Spleen (tissue), 11 donors: Measurements from ENCODE around the gene OCLN. TPM values are rescaled to one million over a fixed set of nuclear protein-coding genes. Genes with fewer than 3 reads are reported as not detected.
"Not testable (repeated sequence)": the region's sequence is repeated elsewhere in the genome, so short reads cannot be mapped to it uniquely, and the experiment has no call there.

Experiments
- DNase-seq: peaks from one replicate; pipeline ENCODE4 v3.0.0-alpha.2; 2020
- H3K27ac ChIP-seq, 8 donors: fragments of 200-600 bp; sonication (generic) in 7 of 8; 1 replicate in 4 of 8; 2 replicates in 4 of 8; pipeline versions ENCODE4 v1.5.0 to v1.8.0; 2016 to 2021; ENCODE audit warnings: inconsistent platforms in 4 of 8, mild to moderate bottlenecking in 4 of 8, moderate library complexity in 1 of 8
- H3K27me3 ChIP-seq, 7 donors: fragments of 200-600 bp; sonication (generic) in 6 of 7; replicated peaks in 1 of 7; 1 replicate in 4 of 7; 2 replicates in 3 of 7; pipeline versions ENCODE4 v1.5.0 to v1.8.0; 2016 to 2021; ENCODE audit warnings: inconsistent platforms in 3 of 7, mild to moderate bottlenecking in 1 of 7
- H3K36me3 ChIP-seq, 6 donors: fragments of 200-600 bp; sonication (generic) in 5 of 6; 1 replicate in 4 of 6; 2 replicates in 2 of 6; pipeline versions ENCODE4 v1.5.0 to v1.8.0; 2016 to 2021; ENCODE audit warnings: inconsistent platforms in 2 of 6
- H3K4me1 ChIP-seq, 6 donors: fragments of 200-600 bp; sonication (generic) in 5 of 6; 1 replicate in 3 of 6; 2 replicates in 3 of 6; pipeline versions ENCODE4 v1.5.0 to v1.8.0; 2016 to 2021; ENCODE audit warnings: inconsistent platforms in 3 of 6
- H3K4me3 ChIP-seq, 8 donors: fragments of 200-600 bp; sonication (generic) in 7 of 8; 1 replicate in 4 of 8; 2 replicates in 4 of 8; pipeline versions ENCODE4 v1.5.0 to v1.8.0; 2016 to 2021; ENCODE audit warnings: inconsistent platforms in 4 of 8, mild to moderate bottlenecking in 4 of 8, moderate library complexity in 2 of 8
- H3K9me3 ChIP-seq, 8 donors: fragments of 200-600 bp; sonication (generic) in 7 of 8; 1 replicate in 4 of 8; 2 replicates in 4 of 8; pipeline versions ENCODE4 v1.5.0 to v1.8.0; 2016 to 2021; ENCODE audit warnings: inconsistent platforms in 4 of 8
- CTCF ChIP-seq, 11 experiments: fragments of 200-600 bp in 7 of 11; fragments of 450-650 bp in 4 of 11; sonication (generic) in 4 of 11; IDR thresholded peaks in 8 of 11; conservative IDR thresholded peaks in 3 of 11; 1 replicate in 7 of 11; 2 replicates in 4 of 11; pipeline versions ENCODE4 v1.4.0 to v1.8.0; 2016 to 2021; ENCODE audit warnings: antibody characterized with exemption in 11 of 11, inconsistent platforms in 4 of 11, mild to moderate bottlenecking in 1 of 11
- POLR2A ChIP-seq, 3 donors: fragments of 450-650 bp; IDR thresholded peaks; one replicate each; pipeline ENCODE4 v1.5.1; 2017; ENCODE audit warnings: antibody characterized with exemption in 3 of 3, mild to moderate bottlenecking in 1 of 3
- POLR2AphosphoS5 ChIP-seq, 3 donors: sonication (generic); formaldehyde crosslinking; IDR thresholded peaks; one replicate each; pipeline ENCODE4 v1.5.1; 2017; ENCODE audit warnings: antibody characterized with exemption in 3 of 3
- WGBS, 5 donors: extraction: QIAGEN DNeasy Blood & Tissue Kit in 3 of 5; methylation state at CpG; one replicate each; pipeline versions ENCODE4 v1.1.5 to v1.1.7; 2013 to 2018; 5-methylcytosine and 5-hydroxymethylcytosine counted together
- intact Hi-C: fragments of 100-400 bp; cut with DNase I; formaldehyde crosslinking; loops from one replicate; pipeline ENCODE4 v1.15.0; 2023; ENCODE audit warnings: low total_unique reads
- polyA plus RNA-seq, 3 donors: library from polyadenylated mRNA; stranded (reverse); fragments of 200-250 nt; gene quantifications; one replicate each; pipeline ENCODE4 v1.2.1, GENCODE V29; 2013
- total RNA-seq, 7 donors: library from RNA; depleted of rRNA in 3 of 7; stranded (reverse); fragments of >200 nt in 3 of 7; fragmentation: NEBNext Ultra II Directional in 4 of 7; extraction: Animal tissue kit (Norgen Biotek cat#: 25700) in 4 of 7; gene quantifications; one replicate each; pipeline versions ENCODE4 v1.1.0 to v1.2.1, GENCODE V29; 2016 to 2021
- donor health status: healthy with polysubstance abuse.
- donor health status: DM: no; HTN: no; CAD: no; lungs with moderate emphysema.
- donor health status: DM: no; HTN: no; CAD: no.
- donor health status: Bipolar disorder and iron deficiency.
- donor health status: healthy.
- donor health status: DM: no; HTN: no; CAD: no.
- donor health status: DM: yes; HTN: yes; CAD: no.

OCLN gene
- total and polyA plus RNA-seq, 10 donors: 0.60 to 10.6 (median 3.0) TPM

GRCh38 chr5:69510694-69511093 lies 18.1 kb downstream of the OCLN start:
- no peaks in the 10 kb centered on the region for H3K36me3 ChIP-seq
- no peak overlapping the region for H3K4me3 ChIP-seq
- no peaks in the 10 kb centered on the region for H3K4me1 ChIP-seq
- no peaks in the 10 kb centered on the region for H3K9me3 ChIP-seq
- 73 to 100% (median 84%) methylated on average over 2 of the region's 2 CpGs for WGBS, 5 donors
- no peak overlapping the region for H3K27ac ChIP-seq
- DNase-seq: no peak
- intact Hi-C loops: no loop called here
- H3K27me3 ChIP-seq: no peaks in the 10 kb centered on the region
- TF ChIP-seq POLR2AphosphoS5 (IDR thresholded peaks at IDR 0.05) (no peak), CTCF (IDR thresholded peaks at IDR 0.05 in 8 of 11, conservative IDR thresholded peaks at IDR 0.05 in 3 of 11) (no peak), POLR2A (IDR thresholded peaks at IDR 0.05) (no peak)

- no peaks in the 10 kb centered on the region for H3K9me3 ChIP-seq
- no peak for DNase-seq
- 88 to 93% (median 92%) methylated on average over 2 of the region's 2 CpGs for WGBS, 5 donors
- no peaks in the 10 kb centered on the region for H3K27me3 ChIP-seq
- H3K4me3 ChIP-seq: no peak overlapping the region
- TF ChIP-seq POLR2A (IDR thresholded peaks at IDR 0.05) (no peak), POLR2AphosphoS5 (IDR thresholded peaks at IDR 0.05) (no peak), CTCF (IDR thresholded peaks at IDR 0.05 in 8 of 11, conservative IDR thresholded peaks at IDR 0.05 in 3 of 11) (no peak)
- no peak overlapping the region for H3K27ac ChIP-seq
- no peaks in the 10 kb centered on the region for H3K36me3 ChIP-seq
- intact Hi-C loops: no loop called here
- H3K4me1 ChIP-seq: no peaks in the 10 kb centered on the region
Observed at GRCh38 chr5:69512740-69513260, 20.2 kb downstream of the OCLN start.

DNA sequence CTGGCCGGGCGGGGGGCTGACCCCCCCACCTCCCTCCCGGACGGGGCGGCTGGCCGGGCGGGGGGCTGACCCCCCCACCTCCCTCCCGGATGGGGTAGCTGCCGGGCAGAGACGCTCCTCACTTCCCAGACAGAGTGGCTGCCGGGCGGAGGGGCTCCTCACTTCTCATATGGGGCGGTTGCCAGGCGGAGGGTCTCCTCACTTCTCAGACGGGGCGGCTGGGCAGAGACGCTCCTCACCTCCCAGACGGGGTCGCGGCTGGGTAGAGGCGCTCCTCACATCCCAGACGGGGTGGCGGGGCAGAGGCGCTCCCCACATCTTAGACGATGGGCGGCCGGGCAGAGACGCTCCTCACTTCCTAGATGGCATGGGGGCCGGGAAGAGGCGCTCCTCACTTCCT lies 23.0 kb downstream of the OCLN start:
- H3K27me3 ChIP-seq, H3K4me3 ChIP-seq, DNase-seq, H3K9me3 ChIP-seq, intact Hi-C loops, H3K36me3 ChIP-seq, H3K27ac ChIP-seq, H3K4me1 ChIP-seq: not testable (repeated sequence)
- WGBS, 5 donors: 97 to 100% (median 97%) methylated on average over 8 to 25 of the region's 30 CpGs

DNA sequence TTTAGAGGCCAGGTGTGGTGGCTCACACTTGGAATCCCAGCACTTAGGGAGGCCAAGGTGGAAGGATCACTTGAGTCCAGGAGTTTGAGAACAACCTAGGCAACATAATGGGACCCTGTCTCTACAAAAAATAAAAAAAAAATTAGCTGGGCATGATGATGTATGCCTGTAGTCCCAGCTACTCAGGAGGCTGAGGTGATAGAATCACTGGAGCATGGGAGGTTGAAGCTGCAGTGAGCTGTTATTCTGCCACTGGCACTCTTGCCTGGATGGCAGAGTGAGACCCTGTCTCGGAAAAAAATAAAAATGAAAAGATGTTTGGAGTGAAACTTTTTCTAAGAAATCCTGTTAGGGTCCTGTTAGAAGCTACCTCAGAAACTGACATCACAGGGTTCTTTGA lies 24.2 kb downstream of the OCLN start:
- Histone ChIP-seq H3K27me3 (no peaks in the 10 kb centered on the region), H3K36me3 (no peaks in the 10 kb centered on the region), H3K27ac (no peak overlapping the region), H3K4me3 (no peak overlapping the region), H3K9me3 (no peaks in the 10 kb centered on the region), H3K4me1 (no peaks in the 10 kb centered on the region)
- no peak for DNase-seq
- no peak for TF ChIP-seq POLR2A (IDR thresholded peaks at IDR 0.05)
- 77 to 100% (median 97%) methylated on average over 1 of the region's 1 CpG for WGBS, 5 donors
- intact Hi-C loops: no loop called here

DNA sequence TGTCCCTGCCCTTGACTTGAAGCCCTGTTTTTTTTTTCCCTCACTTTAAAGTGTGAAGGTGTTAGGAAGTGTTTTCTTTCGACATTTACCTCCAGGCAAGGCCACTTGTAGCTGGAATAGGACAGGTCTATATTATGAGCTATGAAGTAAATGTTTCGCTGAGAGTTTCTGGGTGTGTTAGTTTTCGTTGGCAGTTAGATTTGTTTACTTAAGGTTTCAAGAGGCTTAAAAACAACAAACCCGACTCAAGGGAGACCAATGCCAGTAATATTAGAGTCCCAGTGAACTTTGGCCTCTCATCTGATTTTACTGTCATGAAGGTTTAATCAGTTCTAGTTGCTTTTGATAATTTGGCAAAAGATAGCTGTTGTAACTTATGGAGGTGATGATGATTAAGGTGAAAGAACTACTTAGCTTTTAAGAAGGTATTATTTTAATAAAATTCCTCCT lies 25.2 kb downstream of the OCLN start:
- H3K27me3 ChIP-seq: no peaks in the 10 kb centered on the region
- WGBS, 5 donors: 48 to 73% (median 66%) methylated on average over 4 of the region's 4 CpGs
- intact Hi-C loops: no loop called here
- no peak overlapping the region for H3K4me3 ChIP-seq
- TF ChIP-seq POLR2A (IDR thresholded peaks at IDR 0.05) (no peak), POLR2AphosphoS5 (IDR thresholded peaks at IDR 0.05) (no peak), CTCF (IDR thresholded peaks at IDR 0.05 in 8 of 11, conservative IDR thresholded peaks at IDR 0.05 in 3 of 11) (no peak)
- H3K9me3 ChIP-seq: no peaks in the 10 kb centered on the region
- no peaks in the 10 kb centered on the region for H3K4me1 ChIP-seq
- DNase-seq: no peak
- no peaks in the 10 kb centered on the region for H3K36me3 ChIP-seq
- H3K27ac ChIP-seq: no peak overlapping the region
